Endothelial cell of umbilical vein (primary cell): ENCODE results near the gene DBNL.
A peak's percentile ranks its signal among the peaks of the same experiment; 100 is the strongest.

Source experiments
- CTCF ChIP-seq, 2 donors: IDR thresholded peaks; 1 replicate in 1 of 2; 2 replicates in 1 of 2; pipeline ENCODE4 v1.5.1; 2011; ENCODE audit warnings: low read length in 2 of 2, mild to moderate bottlenecking in 2 of 2, moderate library complexity in 2 of 2, control low read depth in 1 of 2, inconsistent platforms in 1 of 2, low read depth in 1 of 2; ENCODE audit not compliant: insufficient read depth in 1 of 2; ENCODE audit errors: extremely low read depth in 1 of 2
- EZH2 ChIP-seq: IDR thresholded peaks from 2 replicates; pipeline ENCODE4 v1.6.1; 2012; ENCODE audit warnings: borderline replicate concordance, low read depth, mild to moderate bottlenecking, moderate library complexity, low read length, inconsistent platforms; ENCODE audit not compliant: severe bottlenecking
- POLR2A ChIP-seq: IDR thresholded peaks from 2 replicates; pipeline ENCODE4 v1.6.1; 2012; ENCODE audit warnings: low read depth, mild to moderate bottlenecking, control low read depth, low read length
- POLR2AphosphoS5 ChIP-seq: IDR thresholded peaks from 2 replicates; pipeline ENCODE4 v1.6.1; 2012; ENCODE audit warnings: low read depth, mild to moderate bottlenecking, control low read depth, low read length, moderate library complexity; ENCODE audit not compliant: insufficient read depth

- TF ChIP-seq POLR2AphosphoS5 (no peak), CTCF (IDR thresholded peaks at IDR 0.05; ENCODE audit: extremely low read depth in 1 of 2, insufficient read depth in 1 of 2, low read depth in 1 of 2, low read length in 2 of 2) (no peak), EZH2 (peak; percentile 26), POLR2A (no peak)
Observed at GRCh38 chr7:44063894-44064651, 19.6 kb downstream of the DBNL start.
